ENCODE measurements around the gene WRAP73.

The WRAP73 gene

GRCh38 chr1:3601743-3602142 lies 48.2 kb downstream of the WRAP73 start:
- H3K36me3 Mint-ChIP-seq = no peaks in the 10 kb centered on the region
- H3K9me3 Mint-ChIP-seq (ENCODE audit: low read depth) = no peaks in the 10 kb centered on the region
- H3K4me1 Mint-ChIP-seq (ENCODE audit: low read depth) = peaks cover 15% of the 10 kb centered on the region
- H3K27me3 Mint-ChIP-seq = no peaks in the 10 kb centered on the region
- no peak overlapping the region for H3K27ac Mint-ChIP-seq
- H3K4me3 Mint-ChIP-seq = no peak overlapping the region

- H3K9me3 Mint-ChIP-seq (ENCODE audit: low read depth) = no peaks in the 10 kb centered on the region
- H3K4me1 Mint-ChIP-seq (ENCODE audit: low read depth) = peaks cover 15% of the 10 kb centered on the region
Measured at GRCh38 chr1:3600354-3600753, 49.5 kb downstream of the WRAP73 start.

GRCh38 chr1:3599816-3600215 lies 50.1 kb downstream of the WRAP73 start:
- Mint-ChIP-seq H3K27ac (no peak overlapping the region), H3K4me1 (ENCODE audit: low read depth) (peaks cover 15% of the 10 kb centered on the region), H3K4me3 (no peak overlapping the region), H3K36me3 (no peaks in the 10 kb centered on the region), H3K27me3 (no peaks in the 10 kb centered on the region), H3K9me3 (ENCODE audit: low read depth) (no peaks in the 10 kb centered on the region)

More at GRCh38 chr1:3600354-3600753, 49.5 kb downstream of the WRAP73 start:
- Mint-ChIP-seq H3K27me3 (no peaks in the 10 kb centered on the region), H3K36me3 (no peaks in the 10 kb centered on the region), H3K4me3 (no peak overlapping the region), H3K27ac (no peak overlapping the region)

- H3K4me3 Mint-ChIP-seq = no peak overlapping the region
- no peaks in the 10 kb centered on the region for H3K36me3 Mint-ChIP-seq
- H3K9me3 Mint-ChIP-seq (ENCODE audit: low read depth) = no peaks in the 10 kb centered on the region
- peaks cover 15% of the 10 kb centered on the region for H3K4me1 Mint-ChIP-seq (ENCODE audit: low read depth)
- no peaks in the 10 kb centered on the region for H3K27me3 Mint-ChIP-seq
- no peak overlapping the region for H3K27ac Mint-ChIP-seq
Measured at GRCh38 chr1:3599286-3599811, 50.6 kb downstream of the WRAP73 start.

GRCh38 chr1:3598522-3599285 lies 51.2 kb downstream of the WRAP73 start:
- H3K36me3 Mint-ChIP-seq = no peaks in the 10 kb centered on the region
- H3K9me3 Mint-ChIP-seq (ENCODE audit: low read depth) = no peaks in the 10 kb centered on the region
- no peak overlapping the region for H3K4me3 Mint-ChIP-seq
- no peak overlapping the region for H3K27ac Mint-ChIP-seq
- H3K4me1 Mint-ChIP-seq (ENCODE audit: low read depth) = peaks cover 16% of the 10 kb centered on the region
- no peaks in the 10 kb centered on the region for H3K27me3 Mint-ChIP-seq

- no peaks in the 10 kb centered on the region for H3K9me3 Mint-ChIP-seq (ENCODE audit: low read depth)
- peak overlapping the region; percentile 82 for H3K4me3 Mint-ChIP-seq
- no peaks in the 10 kb centered on the region for H3K27me3 Mint-ChIP-seq
Measured at GRCh38 chr1:3598051-3598491, 51.8 kb downstream of the WRAP73 start.

GRCh38 chr1:3597599-3597964 lies 52.3 kb downstream of the WRAP73 start:
- H3K27ac Mint-ChIP-seq = peak overlapping the region; percentile 90
- peaks cover 16% of the 10 kb centered on the region for H3K4me1 Mint-ChIP-seq (ENCODE audit: low read depth)
- no peaks in the 10 kb centered on the region for H3K36me3 Mint-ChIP-seq
- H3K4me3 Mint-ChIP-seq = peak overlapping the region; percentile 82
- no peaks in the 10 kb centered on the region for H3K9me3 Mint-ChIP-seq (ENCODE audit: low read depth)
- no peaks in the 10 kb centered on the region for H3K27me3 Mint-ChIP-seq

More at GRCh38 chr1:3598051-3598491, 51.8 kb downstream of the WRAP73 start:
- H3K36me3 Mint-ChIP-seq = no peaks in the 10 kb centered on the region
- peaks cover 16% of the 10 kb centered on the region for H3K4me1 Mint-ChIP-seq (ENCODE audit: low read depth)
- no peak overlapping the region for H3K27ac Mint-ChIP-seq

- Mint-ChIP-seq H3K4me3 (peak overlapping the region; percentile 82), H3K27ac (peak overlapping the region; percentile 90), H3K27me3 (no peaks in the 10 kb centered on the region)
Measured at GRCh38 chr1:3596663-3597598, 53.0 kb downstream of the WRAP73 start.

GRCh38 chr1:3595949-3596348 lies 54.0 kb downstream of the WRAP73 start:
- H3K36me3 Mint-ChIP-seq = no peaks in the 10 kb centered on the region
- no peaks in the 10 kb centered on the region for H3K9me3 Mint-ChIP-seq (ENCODE audit: low read depth)
- no peaks in the 10 kb centered on the region for H3K27me3 Mint-ChIP-seq
- no peak overlapping the region for H3K4me3 Mint-ChIP-seq
- peaks cover 16% of the 10 kb centered on the region for H3K4me1 Mint-ChIP-seq (ENCODE audit: low read depth)
- peak overlapping the region; percentile 46 for H3K27ac Mint-ChIP-seq

More at GRCh38 chr1:3596663-3597598, 53.0 kb downstream of the WRAP73 start:
- H3K4me1 Mint-ChIP-seq (ENCODE audit: low read depth) = peaks cover 16% of the 10 kb centered on the region
- no peaks in the 10 kb centered on the region for H3K36me3 Mint-ChIP-seq
- no peaks in the 10 kb centered on the region for H3K9me3 Mint-ChIP-seq (ENCODE audit: low read depth)

GRCh38 chr1:3594706-3595377 lies 55.1 kb downstream of the WRAP73 start:
- H3K36me3 Mint-ChIP-seq = no peaks in the 10 kb centered on the region
- no peaks in the 10 kb centered on the region for H3K9me3 Mint-ChIP-seq (ENCODE audit: low read depth)
- H3K4me3 Mint-ChIP-seq = no peak overlapping the region
- no peaks in the 10 kb centered on the region for H3K27me3 Mint-ChIP-seq
- H3K27ac Mint-ChIP-seq = no peak overlapping the region
- H3K4me1 Mint-ChIP-seq (ENCODE audit: low read depth) = peaks cover 16% of the 10 kb centered on the region

- Mint-ChIP-seq H3K4me3 (no peak overlapping the region), H3K9me3 (ENCODE audit: low read depth) (no peaks in the 10 kb centered on the region), H3K36me3 (no peaks in the 10 kb centered on the region), H3K27ac (no peak overlapping the region), H3K4me1 (ENCODE audit: low read depth) (peaks cover 14% of the 10 kb centered on the region), H3K27me3 (no peaks in the 10 kb centered on the region)
Measured at GRCh38 chr1:3593745-3594144, 56.2 kb downstream of the WRAP73 start.

GRCh38 chr1:3593334-3593733 lies 56.6 kb downstream of the WRAP73 start:
- no peak overlapping the region for H3K27ac Mint-ChIP-seq
- peaks cover 13% of the 10 kb centered on the region for H3K4me1 Mint-ChIP-seq (ENCODE audit: low read depth)
- no peaks in the 10 kb centered on the region for H3K36me3 Mint-ChIP-seq
- H3K4me3 Mint-ChIP-seq = no peak overlapping the region
- no peaks in the 10 kb centered on the region for H3K27me3 Mint-ChIP-seq
- no peaks in the 10 kb centered on the region for H3K9me3 Mint-ChIP-seq (ENCODE audit: low read depth)

GRCh38 chr1:3590951-3591865 lies 58.7 kb downstream of the WRAP73 start:
- no peak overlapping the region for H3K4me3 Mint-ChIP-seq
- H3K9me3 Mint-ChIP-seq (ENCODE audit: low read depth) = no peaks in the 10 kb centered on the region
- no peaks in the 10 kb centered on the region for H3K27me3 Mint-ChIP-seq
- no peaks in the 10 kb centered on the region for H3K36me3 Mint-ChIP-seq
- peaks cover 2% of the 10 kb centered on the region for H3K4me1 Mint-ChIP-seq (ENCODE audit: low read depth)
- H3K27ac Mint-ChIP-seq = no peak overlapping the region

All from activated naive CD8-positive, alpha-beta T cell (primary cell).